Measurements from ENCODE around the gene INHBE.
A peak's percentile ranks its signal among the peaks of the same experiment; 100 is the strongest.

Gene INHBE

DNA sequence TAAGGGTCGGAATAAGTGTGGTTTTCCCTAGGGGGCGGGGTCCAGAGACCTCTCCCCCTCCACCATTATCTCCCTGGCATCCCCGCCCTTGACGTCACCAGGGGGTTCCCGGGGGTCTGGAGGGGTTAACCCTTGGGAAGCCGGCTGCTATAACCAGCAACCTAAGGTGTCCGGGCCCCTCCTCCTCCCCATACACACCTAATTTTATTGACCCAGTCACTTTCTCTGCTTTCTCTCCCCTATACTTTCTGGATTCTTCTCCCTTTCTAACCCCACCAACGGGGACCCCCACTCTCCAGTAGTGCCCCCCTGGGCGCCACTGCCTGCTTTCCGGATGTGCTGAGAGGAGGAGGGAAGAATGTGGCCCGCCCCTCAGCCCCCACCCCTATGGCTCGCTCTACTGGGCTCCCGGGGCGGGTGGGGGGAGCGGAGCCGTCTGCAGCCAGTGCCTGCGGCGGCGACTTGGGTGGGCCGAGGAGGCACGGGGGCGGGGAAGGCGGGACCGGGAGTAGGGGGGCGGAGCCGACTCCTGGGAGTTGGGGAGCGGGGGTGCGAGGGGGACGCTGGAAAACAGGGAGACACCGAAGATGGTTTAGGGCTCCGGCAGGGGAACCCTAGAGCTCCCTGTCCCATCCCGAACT lies 6.3 kb downstream of the INHBE start:
- DNase-seq (ENCODE audit: low spot score) = no peak

DNA sequence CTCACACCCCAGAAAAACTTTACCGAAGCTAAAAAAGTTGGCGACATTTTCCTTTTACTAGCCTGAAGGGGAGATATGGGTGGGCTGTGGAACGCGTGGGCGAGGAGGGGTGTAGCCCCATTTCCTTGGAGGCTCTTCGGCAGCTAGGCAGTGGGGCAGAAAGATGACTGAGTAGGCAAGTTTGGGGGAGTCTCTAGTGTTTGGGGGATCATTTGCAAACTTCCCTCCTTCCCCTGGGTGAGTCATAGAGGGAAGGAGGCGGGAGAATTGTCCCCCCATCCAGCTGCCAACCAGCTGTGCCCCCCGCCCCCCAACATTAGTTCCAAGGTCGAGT lies 6.8 kb downstream of the INHBE start:
- no peak for DNase-seq (ENCODE audit: low spot score)

- peak; percentile 89 for DNase-seq (ENCODE audit: low spot score)
These were observed 7.3 kb downstream of the INHBE start for GRCh38 chr12:57462251-57462911.

DNA sequence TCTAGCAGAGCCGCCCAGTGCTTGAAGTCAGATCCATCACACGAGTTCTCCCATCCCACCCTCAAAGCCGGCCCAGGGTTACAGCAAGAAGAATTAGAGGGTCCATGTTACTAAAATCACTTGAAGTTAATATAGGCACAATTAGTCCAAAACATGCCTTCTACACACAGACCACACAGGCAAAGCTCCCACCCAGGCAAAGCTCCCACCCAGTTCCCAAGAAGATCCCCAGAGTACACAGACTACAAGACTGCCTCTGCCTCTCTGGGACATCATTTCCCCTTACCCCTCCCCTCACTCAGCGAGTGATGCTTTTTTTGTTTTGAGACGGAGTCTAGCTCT lies 7.8 kb downstream of the INHBE start:
- DNase-seq (ENCODE audit: low spot score) = no peak

DNA sequence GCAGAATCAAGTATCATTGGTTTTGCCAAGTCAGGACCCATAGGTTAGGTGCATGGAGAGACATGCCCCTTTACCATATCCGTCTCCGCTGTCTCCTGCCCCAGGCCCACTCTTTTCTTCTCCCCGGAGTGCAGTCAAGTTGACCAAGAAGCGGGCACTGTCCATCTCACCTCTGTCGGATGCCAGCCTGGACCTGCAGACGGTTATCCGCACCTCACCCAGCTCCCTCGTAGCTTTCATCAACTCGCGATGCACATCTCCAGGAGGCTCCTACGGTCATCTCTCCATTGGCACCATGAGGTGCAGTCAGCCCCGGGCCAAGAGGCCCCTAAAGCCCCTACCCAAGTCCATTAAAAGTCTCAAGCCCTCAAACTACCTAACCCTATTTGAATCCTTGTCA lies 9.5 kb downstream of the INHBE start:
- no peak for DNase-seq (ENCODE audit: low spot score)

DNA sequence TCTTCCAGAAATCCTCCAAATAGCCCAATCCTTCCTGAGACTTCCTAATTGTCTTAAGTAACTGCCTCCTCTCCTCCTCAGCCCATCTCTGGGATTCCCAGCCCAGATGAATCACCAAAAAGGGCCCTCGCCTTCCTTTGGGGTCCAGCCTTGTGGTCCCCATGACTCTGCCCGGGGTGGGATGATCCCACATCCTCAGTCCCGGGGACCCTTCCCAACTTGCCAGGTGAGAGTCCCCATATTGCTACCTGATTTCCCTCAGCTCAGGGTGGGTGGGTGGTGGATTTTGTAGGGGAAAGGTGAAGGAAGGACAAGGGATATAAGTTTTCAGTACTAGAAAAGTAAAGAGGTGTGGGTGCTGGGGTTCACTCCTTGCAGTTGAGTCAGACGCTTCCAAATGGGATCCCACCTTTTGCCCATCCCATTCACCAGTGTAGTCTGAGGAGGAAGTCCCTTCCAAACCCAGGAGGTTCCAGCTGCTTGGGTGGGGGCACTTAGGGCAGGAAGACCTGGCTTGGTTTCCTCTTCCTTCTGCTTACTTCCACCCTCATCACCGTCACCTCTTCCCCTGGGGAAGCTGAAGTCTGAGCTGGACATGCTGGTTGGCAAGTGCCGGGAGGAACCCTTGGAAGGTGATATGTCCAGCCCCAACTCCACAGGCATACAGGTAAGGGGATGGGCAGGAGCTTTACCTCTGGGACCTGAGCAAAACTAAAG lies 10.1 kb downstream of the INHBE start:
- DNase-seq (ENCODE audit: low spot score) = no peak

DNA sequence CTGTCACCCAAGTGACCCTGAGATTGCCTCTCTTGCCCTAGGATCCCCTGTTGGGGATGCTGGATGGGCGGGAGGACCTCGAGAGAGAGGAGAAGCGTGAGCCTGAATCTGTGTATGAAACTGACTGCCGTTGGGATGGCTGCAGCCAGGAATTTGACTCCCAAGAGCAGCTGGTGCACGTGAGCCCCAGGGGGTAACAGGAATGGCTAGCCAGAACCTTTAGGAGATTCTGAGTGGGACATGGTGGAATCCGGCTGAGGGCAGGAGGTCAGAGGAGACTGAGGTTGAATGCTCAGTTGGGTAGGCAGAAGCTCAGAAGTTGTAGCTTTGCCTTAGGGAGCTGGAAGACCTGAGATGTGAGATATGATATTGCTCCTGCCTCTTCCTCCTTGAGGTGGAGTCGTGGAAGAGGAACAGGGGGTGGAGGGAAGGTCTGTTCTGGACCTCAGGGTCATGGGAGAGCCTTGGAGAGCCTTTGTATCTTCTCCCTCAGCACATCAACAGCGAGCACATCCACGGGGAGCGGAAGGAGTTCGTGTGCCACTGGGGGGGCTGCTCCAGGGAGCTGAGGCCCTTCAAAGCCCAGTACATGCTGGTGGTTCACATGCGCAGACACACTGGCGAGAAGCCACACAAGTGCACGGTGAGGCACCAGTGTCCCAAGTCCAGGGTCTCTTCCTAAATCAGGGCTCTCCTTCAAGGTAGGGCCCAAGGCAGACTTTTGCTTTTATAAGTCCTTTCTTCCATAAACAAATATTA lies 10.8 kb downstream of the INHBE start:
- DNase-seq (ENCODE audit: low spot score) = no peak

DNA sequence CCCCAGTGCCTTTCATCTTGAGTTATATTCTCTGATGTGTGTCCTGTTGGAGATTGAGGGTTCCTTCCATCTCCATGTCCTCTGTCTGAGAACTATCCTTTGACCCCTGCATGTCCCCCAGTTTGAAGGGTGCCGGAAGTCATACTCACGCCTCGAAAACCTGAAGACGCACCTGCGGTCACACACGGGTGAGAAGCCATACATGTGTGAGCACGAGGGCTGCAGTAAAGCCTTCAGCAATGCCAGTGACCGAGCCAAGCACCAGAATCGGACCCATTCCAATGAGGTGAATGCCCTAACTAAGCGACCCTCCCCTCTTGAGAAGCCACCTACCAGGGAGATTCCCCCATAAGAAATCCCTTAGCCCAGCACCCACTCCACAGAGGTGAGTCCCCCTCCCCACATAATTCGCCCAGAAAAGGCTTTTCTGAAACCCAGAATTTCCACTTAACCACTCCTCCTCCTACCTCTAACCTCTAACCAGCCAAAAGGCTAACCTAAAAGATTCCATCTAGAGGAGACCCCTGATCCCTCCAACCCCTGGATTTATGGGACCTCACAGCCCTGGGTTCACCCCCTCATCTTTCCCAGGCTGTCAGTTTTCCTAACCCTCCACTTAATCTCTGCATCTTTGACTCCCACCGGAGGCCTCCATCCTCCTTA lies 12.2 kb downstream of the INHBE start:
- no peak for DNase-seq (ENCODE audit: low spot score)

DNA sequence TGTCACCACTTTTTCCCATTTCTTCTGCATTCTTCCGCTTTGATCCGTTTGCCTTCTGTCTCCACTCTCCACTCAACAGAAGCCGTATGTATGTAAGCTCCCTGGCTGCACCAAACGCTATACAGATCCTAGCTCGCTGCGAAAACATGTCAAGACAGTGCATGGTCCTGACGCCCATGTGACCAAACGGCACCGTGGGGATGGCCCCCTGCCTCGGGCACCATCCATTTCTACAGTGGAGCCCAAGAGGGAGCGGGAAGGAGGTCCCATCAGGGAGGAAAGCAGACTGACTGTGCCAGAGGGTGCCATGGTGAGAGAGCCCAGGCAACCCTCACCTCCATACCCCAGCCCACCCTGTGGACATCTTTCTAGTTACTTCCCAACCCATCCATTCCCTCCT lies 12.8 kb downstream of the INHBE start:
- DNase-seq (ENCODE audit: low spot score) = no peak

DNA sequence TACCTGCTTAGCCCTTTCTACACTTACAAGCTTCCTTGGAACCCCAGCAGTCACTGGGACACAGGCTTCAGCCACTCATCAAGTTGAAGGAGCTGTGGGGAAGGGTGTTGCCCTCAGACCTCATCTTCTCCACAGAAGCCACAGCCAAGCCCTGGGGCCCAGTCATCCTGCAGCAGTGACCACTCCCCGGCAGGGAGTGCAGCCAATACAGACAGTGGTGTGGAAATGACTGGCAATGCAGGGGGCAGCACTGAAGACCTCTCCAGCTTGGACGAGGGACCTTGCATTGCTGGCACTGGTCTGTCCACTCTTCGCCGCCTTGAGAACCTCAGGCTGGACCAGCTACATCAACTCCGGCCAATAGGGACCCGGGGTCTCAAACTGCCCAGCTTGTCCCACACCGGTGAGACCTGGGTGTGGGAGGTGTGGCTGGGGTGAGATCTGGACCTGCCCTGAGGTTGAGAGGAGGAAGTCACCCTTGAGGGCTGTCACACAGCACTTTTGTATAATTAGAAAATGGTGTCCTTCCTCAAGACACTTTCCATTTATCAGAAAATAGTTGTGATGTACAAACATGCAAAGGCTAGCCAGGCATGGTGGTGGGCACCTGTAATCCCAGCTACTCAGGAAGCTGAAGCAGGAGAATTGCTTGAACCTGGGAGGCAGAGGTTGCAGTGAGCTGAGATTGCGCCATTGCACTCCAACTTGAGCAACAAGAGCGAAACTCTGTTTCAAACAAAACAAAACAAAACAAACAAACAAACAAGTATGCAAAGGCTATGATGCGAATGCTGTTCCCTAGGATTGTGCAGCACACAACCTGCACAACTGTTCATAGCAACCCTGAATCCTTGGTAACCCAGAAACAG lies 14.4 kb downstream of the INHBE start:
- no peak for DNase-seq (ENCODE audit: low spot score)

GRCh38 chr12:57470286-57470969 lies 15.3 kb downstream of the INHBE start:
- DNase-seq (ENCODE audit: low spot score) = no peak

- no peak for DNase-seq (ENCODE audit: low spot score)
These were observed 16.0 kb downstream of the INHBE start for GRCh38 chr12:57470970-57471656.

DNA sequence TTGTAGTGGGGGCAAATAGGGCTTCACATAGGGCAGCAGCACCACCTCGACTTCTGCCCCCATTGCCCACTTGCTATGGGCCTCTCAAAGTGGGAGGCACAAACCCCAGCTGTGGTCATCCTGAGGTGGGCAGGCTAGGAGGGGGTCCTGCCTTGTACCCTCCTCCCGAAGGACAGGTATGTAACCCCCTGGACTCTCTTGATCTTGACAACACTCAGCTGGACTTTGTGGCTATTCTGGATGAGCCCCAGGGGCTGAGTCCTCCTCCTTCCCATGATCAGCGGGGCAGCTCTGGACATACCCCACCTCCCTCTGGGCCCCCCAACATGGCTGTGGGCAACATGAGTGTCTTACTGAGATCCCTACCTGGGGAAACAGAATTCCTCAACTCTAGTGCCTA lies 16.6 kb downstream of the INHBE start:
- no peak for DNase-seq (ENCODE audit: low spot score)

- DNase-seq (ENCODE audit: low spot score) = no peak
These were observed 17.3 kb downstream of the INHBE start for GRCh38 chr12:57472391-57472790.

GRCh38 chr12:57473392-57473791 lies 18.3 kb downstream of the INHBE start:
- DNase-seq (ENCODE audit: low spot score) = no peak

- no peak for DNase-seq (ENCODE audit: low spot score)
These were observed 18.8 kb downstream of the INHBE start for GRCh38 chr12:57473886-57474285.

DNA sequence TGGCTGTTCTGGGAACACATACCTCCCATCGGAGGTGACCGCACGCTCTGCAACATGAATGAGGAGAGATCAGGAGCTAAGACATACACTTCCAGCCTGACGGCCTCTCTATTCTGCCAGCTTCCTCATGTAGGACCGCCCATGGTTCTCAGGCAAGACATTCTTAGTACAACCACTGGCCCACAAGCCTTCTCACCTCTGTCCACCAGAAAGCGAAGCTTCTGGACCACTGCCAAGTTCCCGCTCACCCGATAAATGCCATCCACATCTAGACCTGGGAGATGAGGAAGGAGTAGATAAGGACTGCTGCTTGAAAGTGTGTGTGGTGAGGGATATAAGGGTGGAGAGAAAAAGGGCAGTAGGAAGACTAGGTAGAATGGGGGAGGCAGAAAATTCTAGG lies 19.3 kb downstream of the INHBE start:
- no peak for DNase-seq (ENCODE audit: low spot score)

DNA sequence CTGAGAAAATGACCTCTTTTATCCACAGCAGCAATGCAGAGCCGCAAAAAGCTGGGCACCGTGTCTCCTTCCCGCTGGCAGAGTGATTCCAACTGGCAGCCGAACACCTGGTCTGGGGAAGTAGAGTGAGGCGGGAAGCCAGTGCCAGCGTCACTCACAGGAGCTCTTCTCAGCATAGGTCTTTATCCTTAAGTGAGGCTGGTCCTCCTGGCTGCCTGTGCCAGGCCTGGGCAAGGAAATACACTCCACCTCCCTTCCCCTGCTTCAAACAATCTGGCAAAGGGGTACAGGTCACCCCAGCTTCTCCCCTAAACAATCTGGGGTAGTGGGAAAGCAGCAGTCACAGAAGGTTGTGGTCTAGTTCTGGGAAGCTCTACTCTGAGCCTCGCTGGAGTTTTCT lies 19.8 kb downstream of the INHBE start:
- no peak for DNase-seq (ENCODE audit: low spot score)

DNA sequence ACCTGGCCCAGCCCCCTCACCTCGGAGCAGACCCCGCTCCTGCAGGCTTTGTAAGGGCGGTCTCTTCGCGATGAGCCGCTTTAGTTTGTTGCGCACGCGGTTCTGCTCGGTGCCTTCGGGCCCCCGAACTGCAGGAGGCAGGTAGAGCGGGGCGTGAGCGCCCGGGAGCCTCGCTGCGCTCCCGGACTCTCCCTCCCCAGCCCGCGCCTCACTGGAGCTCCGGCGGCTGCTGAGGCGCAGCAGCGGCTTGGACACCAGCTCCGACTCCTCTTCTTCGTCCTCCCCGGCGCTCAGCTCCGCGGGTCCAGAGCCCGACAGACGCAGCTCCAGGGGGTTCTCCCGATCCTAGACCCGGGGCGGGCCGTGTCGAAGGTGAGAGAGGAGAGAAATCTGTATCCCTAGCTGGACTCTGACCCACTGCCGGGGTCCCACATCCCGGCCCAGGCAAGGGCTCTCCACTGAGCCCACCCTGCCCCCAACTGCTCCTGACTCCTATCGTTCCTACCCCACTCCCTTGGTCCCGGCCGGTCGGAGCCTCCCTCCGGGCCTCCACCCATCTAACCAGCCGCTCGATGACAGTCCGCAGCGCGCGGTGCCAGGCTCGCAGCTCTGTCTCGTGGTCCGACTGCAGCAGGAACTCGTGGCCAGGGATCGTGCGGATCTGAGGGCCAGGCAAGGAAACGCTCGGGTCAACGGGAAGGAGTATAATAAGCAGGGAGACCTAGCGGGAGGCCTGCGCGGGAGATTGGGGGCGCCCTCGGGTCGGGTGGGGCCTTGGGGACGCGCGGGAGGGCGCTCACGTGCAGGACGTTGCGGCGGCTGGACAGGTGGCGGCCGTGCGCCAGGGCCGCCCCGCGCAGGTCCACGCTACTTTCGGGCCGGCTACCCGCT lies 20.4 kb downstream of the INHBE start:
- no peak for DNase-seq (ENCODE audit: low spot score)

Measured in COLO829 (cell line).